Stimulated activated CD8-positive, alpha-beta memory T cell treated with anti-CD3 and anti-CD28 coated beads, Interleukin-2, amount 100 ng/mL, for 1 hour (primary cell): ENCODE results near the gene HSD17B3.
A peak's percentile ranks its signal among the peaks of the same experiment; 100 is the strongest.
"Not testable (repeated sequence)": the region's sequence is repeated elsewhere in the genome, so short reads cannot be mapped to it uniquely, and the experiment has no call there.

ENCODE experiments used
- DNase-seq, 2 donors: peaks; one replicate each; pipeline ENCODE4 v3.0.0-alpha.2; 2020; ENCODE audit warnings: low read depth in 2 of 2

The HSD17B3 gene

DNA sequence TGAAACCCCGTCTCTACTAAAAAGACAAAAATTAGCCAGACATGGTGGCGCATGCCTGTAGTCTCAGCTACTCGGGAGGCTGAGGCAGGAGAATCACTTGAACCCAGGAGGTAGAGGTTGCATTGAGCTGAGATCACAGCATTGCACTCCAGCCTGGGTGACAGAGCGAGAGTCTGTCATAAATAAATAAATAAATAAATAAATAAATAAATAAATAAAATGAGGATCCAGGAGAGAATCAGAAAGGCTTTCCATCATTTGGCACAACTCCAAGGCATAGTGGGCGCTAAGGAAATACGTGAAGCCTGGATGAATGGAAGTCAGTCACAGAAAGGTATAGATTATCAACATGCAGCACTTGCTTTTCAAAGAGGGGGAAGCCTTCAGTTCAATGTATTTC, 65.6 kb downstream of the HSD17B3 start:
- not testable (repeated sequence) for DNase-seq

- DNase-seq, result no peak
Observed at GRCh38 chr9:96232539-96233241, 69.3 kb downstream of the HSD17B3 start.

DNA sequence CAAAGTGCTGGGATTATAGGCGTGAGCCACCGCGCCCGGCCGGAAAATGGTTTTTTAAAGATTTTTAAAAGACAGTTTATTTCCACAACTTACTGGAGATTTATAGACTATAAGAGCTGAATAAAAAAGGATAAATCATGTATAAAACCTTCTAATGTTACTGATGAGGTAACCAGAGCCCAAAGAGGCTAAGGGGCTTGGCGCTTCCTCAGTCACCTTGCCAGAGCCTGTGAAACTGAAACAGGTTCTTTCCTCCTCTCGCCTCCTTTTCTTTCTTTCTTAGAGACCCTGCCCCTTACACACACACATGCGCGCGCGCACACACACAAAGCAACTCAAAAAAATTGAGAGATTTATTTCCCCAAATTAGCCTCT, 69.8 kb downstream of the HSD17B3 start:
- DNase-seq, result no peak

DNA sequence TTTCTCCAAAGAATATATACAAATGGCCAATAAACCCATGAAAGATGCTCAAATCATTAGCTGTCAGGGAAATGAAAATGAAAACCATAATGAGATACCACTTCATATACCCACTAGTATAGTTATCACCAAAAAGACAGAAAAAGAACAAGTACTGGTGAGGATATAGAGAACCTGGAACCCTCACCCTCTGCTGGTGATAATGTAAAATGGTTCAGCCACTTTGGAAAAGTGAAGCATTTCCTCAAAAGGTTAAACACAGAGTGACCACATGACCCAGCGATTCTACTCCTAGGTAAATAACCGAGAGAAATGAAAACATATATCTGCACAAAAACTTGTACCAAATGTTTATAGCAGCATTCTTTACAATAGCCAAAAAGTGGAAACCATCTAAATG, 72.0 kb downstream of the HSD17B3 start:
- DNase-seq, result no peak

- DNase-seq, result no peak
Observed at GRCh38 chr9:96222132-96222531, 79.8 kb downstream of the HSD17B3 start.

DNA sequence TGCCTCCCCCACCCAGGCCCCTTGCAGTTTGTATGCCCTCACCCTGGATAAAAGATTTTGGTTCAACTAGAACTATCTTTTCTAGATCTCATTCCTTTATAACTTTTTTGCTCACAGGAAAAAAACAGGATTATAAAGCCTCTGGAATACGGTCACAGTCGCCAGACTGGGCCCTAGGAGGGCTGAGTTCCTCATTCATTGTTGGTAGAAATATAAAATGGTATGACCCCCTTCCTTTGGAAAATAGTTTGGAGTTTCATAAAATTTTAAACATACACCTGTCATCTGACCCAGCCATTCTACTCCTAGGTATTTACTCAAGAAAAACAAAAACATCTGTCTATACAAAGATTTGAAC, 82.1 kb downstream of the HSD17B3 start:
- no peak for DNase-seq

DNA sequence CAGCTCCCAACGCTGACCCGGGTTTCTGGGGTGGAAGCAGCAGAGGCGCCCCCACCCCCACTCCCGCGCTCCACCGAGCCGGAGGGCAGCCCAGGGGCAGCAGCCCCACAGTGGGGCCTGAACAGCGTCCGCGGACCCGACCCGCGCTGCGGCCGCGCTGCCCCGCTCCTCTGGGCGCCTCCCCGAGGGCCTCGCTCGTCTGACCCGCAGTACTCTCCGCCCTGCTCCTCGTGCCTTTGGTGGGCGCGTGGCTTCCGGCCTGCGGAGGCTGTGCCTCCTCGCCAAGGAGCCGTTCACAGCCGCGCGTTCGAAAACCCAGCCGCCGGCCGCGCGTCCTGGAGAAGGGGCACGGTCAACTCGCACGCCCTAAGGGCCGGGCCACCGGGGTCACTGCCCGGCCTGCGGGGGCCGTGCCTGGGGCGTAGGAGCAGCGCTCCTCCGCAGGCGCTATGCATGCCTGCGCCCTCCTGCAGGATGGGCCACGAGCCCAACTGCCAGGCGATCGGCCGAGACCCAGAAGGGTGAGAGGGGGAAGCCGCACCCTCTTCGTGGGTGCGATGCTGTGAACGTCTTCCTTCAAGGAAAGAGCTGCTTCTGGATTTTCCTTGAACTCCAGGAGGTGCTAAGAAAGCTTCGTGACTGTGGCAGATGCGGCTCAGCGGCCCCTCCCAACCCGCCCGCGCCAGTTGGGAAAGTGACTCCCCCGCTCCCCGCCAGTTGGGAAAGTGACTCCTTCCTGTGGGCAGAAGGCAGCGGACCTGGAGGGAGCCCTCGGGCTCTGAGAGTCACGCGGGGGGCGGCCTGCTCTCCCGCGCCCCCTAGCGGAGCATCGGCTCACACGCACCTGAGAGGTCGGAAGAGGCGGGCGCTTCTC, 82.7 kb downstream of the HSD17B3 start:
- no peak for DNase-seq

GRCh38 chr9:96217754-96218693, 84.0 kb downstream of the HSD17B3 start:
- peak; percentile 51 to 61 for DNase-seq

DNA sequence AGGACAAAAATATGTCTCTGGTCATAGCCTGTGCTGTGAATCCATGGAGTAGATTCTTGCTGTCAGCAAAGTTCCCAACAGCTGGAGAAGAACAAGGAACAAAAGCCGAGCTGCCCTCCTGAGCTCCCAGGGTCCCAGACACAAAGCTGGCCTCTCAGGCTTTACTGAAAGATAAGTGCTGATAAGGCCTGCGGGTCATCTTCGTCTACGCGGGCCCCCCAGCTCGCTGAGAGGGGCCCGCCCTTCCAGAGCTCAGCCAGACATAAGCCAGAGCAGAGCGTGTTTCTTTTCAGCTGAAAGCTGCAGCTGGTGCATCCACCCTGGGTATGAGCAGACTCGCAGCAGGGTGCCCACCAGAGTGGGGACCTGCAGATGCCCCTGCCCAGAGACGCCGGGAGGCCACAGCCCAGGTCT, 84.7 kb downstream of the HSD17B3 start:
- no peak for DNase-seq

- DNase-seq, result no peak
Observed at GRCh38 chr9:96216583-96216982, 85.4 kb downstream of the HSD17B3 start.

- no peak for DNase-seq
Observed at GRCh38 chr9:96215841-96216240, 86.1 kb downstream of the HSD17B3 start.

GRCh38 chr9:96214635-96215034, 87.3 kb downstream of the HSD17B3 start:
- no peak for DNase-seq

- DNase-seq, result no peak
Observed at GRCh38 chr9:96209407-96210271, 92.3 kb downstream of the HSD17B3 start.

- no peak for DNase-seq
Observed at GRCh38 chr9:96206156-96206751, 95.7 kb downstream of the HSD17B3 start.

DNA sequence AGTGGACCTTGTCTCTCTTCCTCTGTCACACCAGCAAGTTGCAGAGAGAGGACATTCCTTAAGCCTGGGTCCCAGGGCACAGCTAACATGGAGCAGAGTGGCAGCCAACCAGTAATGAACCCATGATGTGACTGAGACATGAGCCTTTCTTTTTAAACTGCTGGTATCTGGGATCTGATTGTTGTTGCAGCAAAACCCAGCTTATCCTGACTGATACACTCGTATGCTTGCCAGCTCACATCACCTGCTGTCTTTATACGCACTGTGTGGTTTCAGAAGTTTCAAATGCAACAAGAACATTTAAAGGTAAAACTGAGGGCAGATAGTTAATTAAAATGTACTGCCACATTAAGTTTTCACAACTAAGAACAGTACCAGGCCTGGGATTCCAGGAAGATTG, 97.1 kb downstream of the HSD17B3 start:
- DNase-seq, result no peak

DNA sequence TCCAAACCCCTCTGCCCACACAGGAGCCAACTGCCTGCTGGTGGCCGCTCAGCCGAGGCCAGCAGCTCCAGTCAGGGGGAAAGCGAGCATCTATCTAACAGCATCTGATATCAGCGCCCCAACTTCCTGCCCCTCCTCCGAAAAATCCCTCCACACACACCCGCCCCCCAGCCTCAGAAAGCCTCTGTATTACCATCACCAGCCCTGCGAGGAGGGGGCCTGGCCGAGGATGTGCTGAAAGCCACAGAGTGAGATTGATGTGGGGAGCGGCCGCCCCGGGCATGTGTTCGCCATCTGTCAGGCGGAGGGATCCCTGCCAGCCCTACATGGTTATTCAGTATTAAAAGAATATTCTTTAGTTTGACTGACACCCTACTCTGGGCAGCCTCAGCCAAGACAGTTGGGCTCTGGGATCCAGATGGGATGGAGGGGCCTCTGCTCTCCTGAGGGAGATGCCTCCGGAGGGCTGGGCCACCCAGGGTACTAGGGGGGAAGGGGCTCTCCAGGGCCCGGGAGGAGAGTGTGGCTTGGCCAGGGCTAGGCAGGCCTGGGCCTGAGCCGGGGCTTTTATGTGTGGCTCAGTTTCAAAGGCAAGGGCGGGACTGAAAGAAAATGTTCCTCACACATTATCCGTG, 98.0 kb downstream of the HSD17B3 start:
- DNase-seq, result no peak

- DNase-seq, result no peak
Observed at GRCh38 chr9:96202971-96203780, 98.8 kb downstream of the HSD17B3 start.

DNA sequence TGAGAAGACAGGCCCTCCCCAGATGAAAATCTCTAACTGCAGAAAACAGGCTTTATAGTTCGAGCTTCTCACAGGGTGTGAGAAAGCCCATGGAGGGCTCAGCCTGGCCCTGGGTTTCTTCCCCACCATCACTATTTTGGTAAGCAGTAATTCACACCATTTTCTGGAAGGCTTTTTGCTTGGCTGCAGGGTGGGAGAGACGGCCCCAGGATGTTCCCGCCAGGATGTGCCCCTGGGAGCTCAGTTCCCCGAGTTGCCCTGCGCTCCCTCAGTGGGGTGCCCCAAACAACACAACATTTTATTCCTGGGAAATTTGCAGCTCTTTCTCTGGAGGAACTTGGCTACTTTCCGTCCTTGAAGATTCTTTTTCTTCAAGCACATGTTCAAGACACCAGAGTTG, 100.8 kb downstream of the HSD17B3 start:
- DNase-seq, result no peak

- DNase-seq, result no peak
Observed at GRCh38 chr9:96199006-96199405, 103.0 kb downstream of the HSD17B3 start.
